GM21367 (cell line): ENCODE data around the gene HNRNPA1.
A peak's percentile ranks its signal among the peaks of the same experiment; 100 is the strongest.
"Not testable (repeated sequence)": the region's sequence is repeated elsewhere in the genome, so short reads cannot be mapped to it uniquely, and the experiment has no call there.

ENCODE experiments used
- ATAC-seq: cut with Tn5 transposase; IDR thresholded peaks from one replicate; pipeline ENCODE4 v1.9.1; 2021; ENCODE audit not compliant: unreplicated experiment

HNRNPA1 gene

DNA sequence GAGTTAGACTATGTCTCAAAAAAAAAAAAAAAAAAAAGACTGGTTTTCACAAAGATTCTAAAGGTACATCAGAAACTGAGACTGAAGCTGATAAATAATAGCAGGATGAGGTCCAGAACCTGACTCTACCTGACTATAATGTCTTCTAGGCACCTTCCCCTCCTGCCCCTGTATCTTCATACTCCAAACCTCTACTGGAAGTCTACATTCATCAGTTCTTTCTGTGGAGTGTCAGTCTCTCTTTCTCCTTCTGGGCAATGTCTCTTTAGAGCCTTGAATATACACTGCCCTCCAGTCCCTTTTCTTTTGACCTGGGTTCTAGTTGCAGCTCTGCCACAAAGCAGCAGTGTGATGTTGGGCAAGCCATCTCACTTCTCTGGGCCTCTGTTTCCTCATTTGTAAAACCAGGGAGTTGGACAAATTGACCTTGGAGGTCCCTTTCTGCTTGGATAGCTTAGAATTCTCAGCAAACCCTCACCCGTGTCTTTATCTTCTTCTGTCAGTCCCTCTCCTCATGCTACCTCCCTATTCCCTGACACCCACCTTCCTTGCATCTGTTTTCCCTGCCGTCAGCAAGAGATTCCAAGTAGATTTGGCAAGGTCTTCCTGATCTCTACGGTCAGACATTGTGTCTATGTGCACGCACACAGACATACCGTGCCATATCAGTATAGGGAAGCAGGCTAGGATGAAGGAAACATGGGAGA, 16.0 kb downstream of the HNRNPA1 start:
- ATAC-seq: no peak

DNA sequence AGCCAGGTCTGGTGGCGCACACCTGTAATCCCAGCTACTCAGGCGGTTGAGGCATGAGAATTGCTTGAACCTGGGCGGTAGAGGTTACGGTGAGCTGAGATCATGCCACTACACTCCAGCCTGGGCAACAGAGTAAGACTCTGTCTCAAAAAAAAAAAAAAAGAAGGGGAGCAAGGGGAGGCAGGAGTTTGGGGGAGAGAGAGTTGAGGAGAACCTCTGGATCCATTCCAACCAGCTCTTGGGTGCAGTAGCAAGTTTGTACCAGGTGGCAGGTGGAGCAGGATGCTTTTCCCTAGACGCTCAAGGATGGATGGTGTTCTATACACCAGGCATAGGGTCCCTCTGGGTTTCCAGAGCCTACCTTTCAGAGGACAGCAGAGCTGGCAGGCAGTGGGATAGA, 18.4 kb downstream of the HNRNPA1 start:
- no peak for ATAC-seq

DNA sequence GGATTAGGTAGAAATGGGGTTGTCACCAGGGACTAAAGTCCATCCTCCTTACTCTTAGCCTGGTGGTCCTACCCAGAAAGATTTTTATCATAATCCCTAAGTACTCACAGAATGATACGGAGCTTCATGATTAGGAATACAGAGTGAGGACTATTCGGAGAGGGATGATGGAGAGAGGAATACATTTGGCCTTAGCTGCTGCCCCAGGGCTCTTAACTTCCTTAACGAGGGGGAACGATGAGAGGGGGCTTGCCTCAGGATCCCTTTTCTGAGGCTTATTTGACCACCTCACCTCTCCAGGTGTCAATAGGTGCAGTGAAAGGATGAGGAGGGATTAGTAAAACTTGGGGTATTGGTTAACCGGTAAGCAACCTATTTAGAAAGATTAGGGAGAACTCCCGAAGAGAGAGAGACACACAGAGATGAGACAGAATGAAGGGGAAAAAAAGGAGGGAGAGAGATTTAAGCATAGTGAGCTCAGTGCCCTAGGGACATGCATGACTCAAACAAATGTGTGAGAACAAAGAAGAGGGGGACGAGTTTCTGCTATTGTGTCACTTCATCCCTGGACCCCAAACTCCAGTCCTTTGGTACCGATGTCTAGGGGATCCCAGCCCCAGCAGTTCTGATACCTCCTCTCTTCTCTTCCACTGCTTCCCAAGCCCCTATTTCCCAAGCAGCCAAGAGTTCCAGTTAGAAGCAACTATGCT, 19.1 kb downstream of the HNRNPA1 start:
- ATAC-seq: no peak

DNA sequence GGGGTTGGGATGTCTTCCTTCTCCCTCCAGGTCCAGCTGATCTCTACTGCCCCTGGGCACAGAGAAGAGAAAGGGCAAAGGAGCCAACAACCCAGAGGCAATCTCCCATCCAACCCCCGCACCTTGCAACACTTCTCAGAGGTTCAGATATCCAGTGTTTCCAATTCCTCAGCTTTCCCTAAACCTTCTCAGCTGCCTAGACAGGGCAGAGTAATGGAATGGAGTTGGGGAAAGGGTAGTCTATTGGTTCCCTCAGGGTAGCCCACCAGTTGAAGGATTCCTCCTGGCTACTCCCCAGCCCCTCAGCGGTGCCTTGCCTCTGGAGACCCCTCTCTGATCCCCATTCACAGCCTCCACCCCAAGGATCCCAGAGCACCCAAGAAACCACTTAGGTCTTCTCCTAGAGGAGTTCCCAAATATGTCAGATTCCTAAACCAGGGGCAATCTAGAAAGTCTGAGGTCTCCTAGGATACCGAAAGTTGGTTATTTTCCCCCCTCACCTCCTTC, 19.8 kb downstream of the HNRNPA1 start:
- ATAC-seq: no peak

DNA sequence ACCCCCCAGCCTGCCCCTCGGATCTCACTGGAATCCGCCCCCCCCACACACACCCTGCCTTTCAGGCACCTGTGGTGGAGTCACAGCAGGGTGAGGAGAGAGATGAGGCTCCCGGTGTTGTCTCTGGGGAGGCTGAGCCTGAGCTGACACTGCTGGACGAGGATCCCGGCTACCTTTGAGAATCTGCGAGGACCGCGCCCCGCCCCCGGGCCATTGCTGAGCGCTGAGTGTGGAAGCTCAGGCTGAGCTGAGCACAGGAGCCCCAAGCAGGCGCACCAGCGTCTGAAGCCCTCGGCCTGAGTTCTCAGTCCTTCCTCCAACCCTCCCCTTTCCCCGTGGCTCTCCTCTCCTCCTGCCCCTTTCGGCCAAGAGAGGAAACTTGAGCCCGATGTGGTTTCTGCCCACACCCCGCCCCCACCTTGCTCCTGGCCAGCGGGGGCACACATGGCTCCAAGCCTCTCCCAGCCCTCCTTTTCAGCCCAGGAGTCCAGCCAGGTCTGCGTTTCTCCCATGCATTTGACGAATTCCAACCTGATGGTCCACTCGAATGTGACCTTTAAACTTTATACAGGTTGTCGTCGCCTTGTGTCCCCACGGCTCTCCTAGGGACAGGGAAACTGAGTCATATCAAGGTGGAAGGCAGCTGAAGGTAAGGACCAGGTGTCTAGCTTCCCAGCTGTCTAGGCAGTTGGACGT, 20.4 kb downstream of the HNRNPA1 start, which contains the start of gene NFE2:
NFE2 (minus strand) TSS at position 284 of the 696 bp plus-strand sequence. CDS start 5,767 bp downstream, outside the sequence.
- ATAC-seq: no peak

DNA sequence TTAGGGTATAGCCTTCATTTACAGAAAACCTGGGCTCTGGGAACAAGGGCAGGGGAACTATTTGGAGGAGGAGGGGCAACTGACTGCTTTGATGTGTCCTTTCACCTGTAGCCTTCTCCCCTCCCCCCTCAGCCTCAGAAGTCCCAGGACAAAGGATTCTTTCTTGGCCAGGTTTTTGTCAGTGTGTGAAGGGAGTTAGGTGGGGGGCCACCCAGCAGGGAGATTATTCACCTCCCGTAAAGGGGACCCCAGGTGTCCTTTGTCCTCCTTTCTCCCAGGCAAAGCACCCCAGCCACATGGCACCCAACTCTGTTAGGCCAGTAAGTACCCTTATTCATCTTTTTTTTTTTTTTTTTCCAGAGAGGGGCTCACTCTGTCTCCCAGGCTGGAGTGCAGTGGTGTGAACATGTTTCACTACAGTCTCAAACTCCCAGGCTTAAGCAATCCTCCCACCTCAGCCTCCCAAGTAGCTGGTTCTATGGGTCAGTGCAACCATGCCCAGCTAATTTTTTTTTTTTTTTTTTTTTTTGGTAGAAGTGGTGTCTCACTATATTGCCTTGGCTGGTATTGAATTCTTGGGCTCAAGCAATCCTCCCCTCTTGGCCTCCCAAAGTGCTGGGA, 21.0 kb downstream of the HNRNPA1 start:
- ATAC-seq: no peak

DNA sequence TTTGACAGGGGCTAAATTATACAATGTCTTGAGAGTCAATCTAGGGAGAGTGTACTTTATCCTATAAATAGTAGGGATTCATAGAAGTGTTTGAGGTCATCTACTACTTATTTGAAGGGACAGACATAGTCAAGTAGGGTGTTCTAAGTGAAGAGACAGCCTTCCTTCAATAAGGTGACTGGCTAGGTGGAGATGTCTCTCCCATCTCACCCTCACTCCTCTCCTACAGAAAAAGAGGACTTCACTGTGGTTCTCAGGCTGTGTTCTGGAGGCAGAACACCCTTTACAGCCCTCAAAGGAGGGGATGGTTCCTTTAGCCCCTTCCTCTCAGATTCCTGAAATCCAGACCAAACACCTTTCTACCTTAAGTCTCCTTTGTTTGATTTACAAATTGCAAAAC, 23.1 kb downstream of the HNRNPA1 start:
- no peak for ATAC-seq

DNA sequence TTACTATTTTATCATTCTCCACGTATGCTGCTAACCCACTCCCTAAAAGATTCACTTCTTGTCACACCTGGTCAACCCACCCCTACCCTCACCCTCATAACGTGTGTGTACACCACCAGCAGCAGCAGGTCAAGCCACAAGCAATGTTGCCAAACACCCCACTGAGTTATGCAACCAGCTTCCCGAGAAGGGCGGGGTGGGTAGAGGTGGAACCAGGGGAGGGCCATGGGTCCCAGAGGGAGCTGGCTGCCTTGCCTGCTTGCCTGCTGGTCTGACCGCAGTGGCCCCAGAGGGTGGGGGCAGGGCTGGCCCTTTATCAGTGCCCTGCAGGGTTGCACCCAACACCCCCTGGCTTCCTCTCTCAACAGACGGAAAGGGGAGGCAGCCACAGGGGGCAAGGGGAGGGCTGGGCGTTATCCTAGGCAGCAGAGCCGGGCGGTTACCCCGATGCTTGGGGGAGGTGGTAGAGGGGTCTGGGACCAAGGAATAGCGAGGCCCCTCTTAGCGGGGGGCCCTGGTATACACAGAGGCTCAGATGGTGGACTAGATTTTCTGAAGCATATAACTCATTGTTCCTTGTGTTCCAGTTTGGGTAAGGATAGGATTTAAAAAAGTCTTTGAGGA, 23.8 kb downstream of the HNRNPA1 start:
- ATAC-seq: no peak

DNA sequence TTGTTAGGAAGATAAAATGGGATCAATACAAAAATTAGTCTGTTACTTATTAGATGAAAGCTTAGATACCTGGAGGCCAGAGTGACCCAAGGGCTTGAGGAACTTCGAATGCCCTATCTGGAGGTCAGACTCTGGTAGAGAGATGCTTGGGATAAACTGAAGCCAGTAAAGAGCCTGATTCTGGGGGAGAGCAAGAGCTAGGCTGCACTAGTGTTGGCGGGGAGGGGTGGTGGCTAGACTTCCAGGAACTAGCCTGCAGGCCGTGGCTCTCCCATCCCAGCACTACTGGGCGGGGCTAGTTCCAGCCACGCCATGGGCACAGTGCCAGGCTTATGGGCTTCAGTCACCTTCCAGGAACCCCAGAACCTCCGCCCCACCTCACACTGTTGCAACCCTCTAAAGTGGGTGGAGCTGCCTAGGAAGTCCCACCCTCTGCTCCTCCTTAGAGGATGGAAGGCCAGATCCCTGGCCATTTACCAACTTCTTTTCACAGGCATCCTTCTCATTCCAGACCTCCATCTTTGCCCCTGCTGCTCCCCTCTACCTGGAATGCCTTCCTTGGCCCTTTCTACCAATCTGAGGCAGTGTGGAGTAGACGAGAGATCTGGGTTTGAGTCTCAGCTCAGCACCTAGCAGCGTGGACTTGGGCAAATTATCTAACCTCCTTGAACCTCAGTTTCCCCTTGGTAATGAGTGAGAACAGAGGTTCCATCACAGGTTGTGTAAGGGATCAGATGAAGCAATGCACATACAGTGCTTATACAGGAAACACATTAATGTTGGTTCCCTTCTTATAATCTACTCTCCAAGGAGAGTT, 26.6 kb downstream of the HNRNPA1 start:
- ATAC-seq: no peak

DNA sequence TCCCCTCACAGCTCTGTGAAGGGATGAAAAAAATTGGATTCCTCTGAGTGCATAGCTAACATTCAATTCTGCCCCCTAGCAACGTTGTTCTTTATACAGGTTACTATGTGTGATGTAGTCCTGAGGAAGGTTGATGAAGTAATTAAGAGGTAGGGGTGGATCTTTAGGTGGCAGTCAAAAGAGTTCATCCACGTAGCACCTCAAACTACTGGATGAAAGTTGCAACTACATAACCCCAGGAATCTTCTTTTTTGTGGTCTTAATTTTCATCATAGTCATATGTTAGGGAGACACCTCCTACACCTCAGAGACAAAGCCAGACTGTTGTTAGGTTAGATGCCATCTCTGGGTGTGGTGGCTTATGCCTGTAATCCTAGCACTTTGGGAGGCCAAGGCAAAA, 30.5 kb downstream of the HNRNPA1 start:
- ATAC-seq: no peak

DNA sequence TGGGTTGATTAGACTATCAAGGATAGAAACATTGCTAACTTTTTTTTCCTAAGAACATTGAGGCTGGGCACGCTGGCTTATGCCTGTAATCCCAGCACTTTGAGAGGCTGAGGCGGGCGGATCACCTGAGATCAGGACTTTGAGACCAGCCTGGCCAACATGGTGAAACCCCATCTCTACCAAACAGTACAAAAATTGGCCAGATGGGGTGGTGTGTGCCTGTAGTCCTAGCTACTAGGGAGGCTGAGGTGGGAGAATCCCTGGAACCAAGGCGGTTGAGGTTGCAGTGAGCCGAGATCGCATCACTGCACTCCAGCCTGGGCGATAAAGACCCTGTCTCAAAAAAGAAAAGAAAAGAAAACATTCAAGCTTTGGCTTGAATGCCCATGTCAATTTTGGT, 31.8 kb downstream of the HNRNPA1 start:
- ATAC-seq: not testable (repeated sequence)

DNA sequence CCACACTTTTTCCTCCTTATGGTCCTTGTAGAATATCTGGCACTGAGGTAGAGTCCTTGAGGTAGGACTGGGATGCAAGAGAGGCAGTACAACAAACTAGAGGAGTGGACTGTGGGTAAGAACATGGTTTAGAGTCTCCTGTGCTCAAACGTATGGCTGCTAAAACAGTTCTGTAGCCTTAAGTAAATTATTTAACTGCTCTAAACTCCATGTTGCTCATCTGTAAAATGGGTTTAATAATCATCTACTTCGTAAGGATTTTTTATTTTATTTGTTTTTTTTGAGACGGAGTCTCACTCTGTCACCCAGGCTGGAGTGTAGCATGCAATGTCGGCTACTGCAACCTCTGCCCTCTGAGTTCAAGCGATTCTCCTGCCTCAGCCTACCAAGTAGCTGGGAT, 40.8 kb downstream of the HNRNPA1 start:
- no peak for ATAC-seq

DNA sequence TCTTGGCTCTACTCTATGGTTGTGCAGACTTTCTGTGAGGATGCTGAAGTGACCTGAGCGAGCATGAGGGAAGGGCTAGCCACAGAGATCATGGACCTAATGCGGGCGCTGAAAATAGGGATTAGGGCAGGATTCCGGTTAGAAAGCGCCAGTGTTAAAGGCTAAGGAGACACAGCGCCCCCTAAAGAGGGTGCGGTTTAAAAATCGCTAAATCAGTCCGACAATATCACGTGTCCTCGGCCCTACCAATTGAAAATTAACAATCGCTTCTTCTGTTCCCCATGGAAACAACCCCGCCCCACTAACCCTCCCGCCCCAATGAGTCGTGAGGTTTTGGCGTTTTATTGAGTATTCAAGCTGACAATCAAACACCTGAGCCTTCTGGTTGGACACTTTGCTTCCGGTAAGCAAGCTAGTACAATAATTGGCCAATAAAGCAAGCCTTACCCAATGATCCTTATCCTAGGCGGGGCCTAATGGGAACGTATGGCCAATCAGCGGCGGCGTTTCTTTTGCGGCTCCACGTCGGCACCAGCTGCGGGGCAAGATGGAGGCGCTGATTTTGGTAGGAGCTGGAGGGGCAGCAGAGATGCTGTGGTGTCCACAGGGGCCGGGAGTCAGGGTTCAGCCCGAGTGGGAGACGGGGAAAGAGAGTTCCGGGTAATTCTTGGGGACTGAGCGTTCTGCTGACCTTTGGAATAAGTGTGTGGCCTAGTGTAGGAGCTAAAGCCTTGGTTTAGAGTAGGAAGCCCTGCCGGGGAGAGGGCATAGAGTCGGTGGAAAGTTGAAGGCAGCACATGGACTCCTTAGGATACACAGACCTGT, 44.3 kb downstream of the HNRNPA1 start, which contains the start of gene COPZ1:
COPZ1 (plus strand) TSS at position 515 of the 825 bp plus-strand sequence; CDS start at position 548, 33 bp downstream.
- ATAC-seq: peak; percentile 97

DNA sequence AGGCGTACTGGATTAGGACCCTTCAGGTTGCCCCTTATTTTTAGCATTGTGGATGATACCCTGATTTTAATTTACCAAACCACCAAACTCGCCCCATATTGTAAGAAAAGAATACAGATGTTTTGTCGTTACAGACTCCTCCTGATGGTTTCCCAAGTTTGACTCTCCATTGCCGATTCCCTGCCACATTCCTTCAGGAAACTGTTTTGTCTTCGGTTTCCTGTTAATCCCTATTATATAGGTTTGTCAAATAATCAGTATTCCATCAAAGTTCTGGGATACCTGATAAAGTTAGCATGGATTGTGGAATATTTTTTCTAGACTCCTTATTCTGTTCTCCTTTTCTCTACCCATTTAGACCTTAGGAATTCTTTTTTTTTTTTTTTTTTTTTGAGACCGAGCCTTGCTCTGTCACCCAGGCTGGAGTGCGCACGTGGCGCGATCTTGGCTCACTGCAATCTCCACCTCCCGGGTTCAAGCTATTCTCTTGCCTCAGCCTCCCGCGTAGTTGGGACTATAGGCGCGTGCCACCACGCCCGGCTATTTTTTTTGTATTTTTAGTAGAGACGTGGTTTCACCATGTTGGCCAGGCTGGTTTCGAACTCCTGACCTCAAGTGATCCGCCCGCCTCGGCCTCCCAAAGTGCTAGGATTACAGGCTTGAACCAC, 45.0 kb downstream of the HNRNPA1 start:
- not testable (repeated sequence) for ATAC-seq

DNA sequence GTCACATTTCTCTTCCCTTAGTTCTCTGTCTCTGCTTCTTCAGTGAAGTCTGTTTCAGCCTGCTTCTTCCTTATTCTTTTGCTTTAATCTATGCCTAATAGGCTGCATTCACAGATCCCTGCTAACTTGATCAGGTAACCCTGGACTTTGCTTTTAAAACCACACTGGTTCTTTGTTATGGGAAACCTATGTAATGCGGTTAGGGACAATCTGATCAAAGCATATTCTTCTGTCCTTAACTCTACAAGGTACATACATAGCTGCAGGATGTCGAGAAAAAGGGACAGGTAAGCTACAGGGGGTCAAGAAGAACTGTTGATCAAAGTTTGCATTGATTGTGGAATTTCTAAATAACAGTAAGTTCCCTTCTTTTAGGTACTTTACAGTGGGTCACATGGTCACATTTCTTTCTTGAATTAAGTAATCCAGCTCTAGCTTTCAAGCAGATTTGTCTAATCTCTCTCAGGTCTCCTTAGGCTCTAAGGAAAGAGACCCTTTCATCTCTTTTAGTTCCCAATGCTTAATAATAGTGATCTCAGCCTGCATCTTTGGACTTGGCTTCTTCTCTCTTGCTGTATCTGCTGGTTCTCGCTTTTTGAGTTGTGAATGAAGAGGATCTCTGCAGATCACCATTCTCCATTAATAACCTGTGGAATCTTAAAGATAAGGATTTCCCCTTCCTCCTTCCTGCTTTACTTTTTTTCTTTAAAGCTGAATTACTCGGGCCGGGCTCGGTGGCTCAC, 48.2 kb downstream of the HNRNPA1 start:
- no peak for ATAC-seq

DNA sequence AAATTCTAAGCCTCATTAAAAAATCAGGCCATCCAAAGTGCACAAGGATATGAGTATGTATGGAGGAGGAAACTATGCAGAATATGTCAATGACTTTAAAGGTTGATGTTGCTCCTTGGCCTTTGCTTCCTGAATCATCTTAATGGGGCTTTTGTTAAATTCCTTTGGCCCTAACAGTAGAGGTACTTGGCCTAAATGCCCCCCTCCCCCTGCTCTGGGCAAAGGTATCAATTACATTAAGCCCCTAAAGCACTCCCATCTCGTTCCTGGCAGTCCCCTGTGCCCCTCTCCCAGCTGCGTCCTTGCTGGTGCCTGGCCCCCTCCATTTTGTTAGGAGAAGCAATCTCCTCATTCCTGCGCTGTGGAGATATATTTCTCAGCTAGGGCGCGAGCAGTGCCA, 49.2 kb downstream of the HNRNPA1 start:
- no peak for ATAC-seq

DNA sequence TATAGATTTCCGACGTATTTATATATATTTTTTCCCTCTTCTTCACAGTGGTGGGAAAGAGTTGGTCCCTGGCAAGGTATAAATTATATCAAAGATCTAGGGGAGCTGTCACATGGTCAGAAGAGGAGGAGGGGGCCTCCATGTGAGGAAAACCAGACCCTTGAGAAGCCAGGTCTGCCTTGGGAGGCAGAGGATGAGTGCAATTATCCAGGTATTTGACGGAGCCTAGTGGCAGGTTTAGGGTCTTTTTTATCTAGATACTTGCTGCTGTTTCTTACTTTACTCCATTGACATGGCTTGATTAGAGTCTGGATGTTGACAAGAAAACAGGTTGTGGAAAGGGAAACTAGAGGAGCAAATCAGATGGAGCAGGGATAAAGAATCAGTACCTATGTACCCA, 49.9 kb downstream of the HNRNPA1 start:
- no peak for ATAC-seq

DNA sequence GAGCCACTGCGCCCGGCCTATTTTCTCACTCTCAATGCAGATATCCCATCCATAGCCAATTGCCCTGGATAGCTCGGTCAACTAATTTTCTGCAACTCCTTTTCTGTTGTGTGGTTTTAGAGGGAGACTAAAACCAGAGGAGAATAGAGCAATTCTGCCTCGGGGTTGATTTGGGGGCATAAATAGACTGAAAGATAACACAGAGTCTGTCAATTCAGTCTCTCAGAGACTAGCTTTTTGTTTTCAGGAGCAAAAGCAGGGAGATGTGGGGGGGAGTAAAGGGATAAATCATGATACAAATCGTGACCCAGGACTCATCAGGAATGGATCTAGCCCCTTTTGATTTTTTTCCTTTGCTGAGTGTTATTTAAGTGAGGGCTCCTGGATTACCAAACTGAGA, 50.9 kb downstream of the HNRNPA1 start:
- ATAC-seq: no peak
